GM21576 (cell line): ENCODE results near the gene MCIDAS.

ENCODE experiments used
- ATAC-seq: cut with Tn5 transposase; IDR thresholded peaks from one replicate; pipeline ENCODE4 v1.9.1; 2021; ENCODE audit warnings: mild to moderate bottlenecking, moderate library complexity; ENCODE audit not compliant: unreplicated experiment

Gene MCIDAS

GRCh38 chr5:55222985-55223811 lies 3.9 kb downstream of the MCIDAS start:
- no peak for ATAC-seq

- ATAC-seq: no peak
Measured at GRCh38 chr5:55222092-55222984, 4.8 kb downstream of the MCIDAS start.

- no peak for ATAC-seq
Measured at GRCh38 chr5:55220433-55221185, 6.5 kb downstream of the MCIDAS start.

- ATAC-seq: no peak
Measured at GRCh38 chr5:55219770-55220169, 7.3 kb downstream of the MCIDAS start.

- ATAC-seq: no peak
Measured at GRCh38 chr5:55218967-55219366, 8.1 kb downstream of the MCIDAS start.

- no peak for ATAC-seq
Measured at GRCh38 chr5:55211184-55211874, 15.8 kb downstream of the MCIDAS start.

GRCh38 chr5:55205001-55205400 lies 22.1 kb downstream of the MCIDAS start:
- no peak for ATAC-seq

GRCh38 chr5:55191165-55191564 lies 36.0 kb downstream of the MCIDAS start:
- no peak for ATAC-seq

GRCh38 chr5:55188656-55189540 lies 38.2 kb downstream of the MCIDAS start:
- ATAC-seq: no peak

GRCh38 chr5:55187370-55187769 lies 39.7 kb downstream of the MCIDAS start:
- no peak for ATAC-seq

- ATAC-seq: no peak
Measured at GRCh38 chr5:55180016-55180415, 47.1 kb downstream of the MCIDAS start.

- ATAC-seq: no peak
Measured at GRCh38 chr5:55177078-55177477, 50.0 kb downstream of the MCIDAS start.

- no peak for ATAC-seq
Measured at GRCh38 chr5:55176176-55176818, 50.8 kb downstream of the MCIDAS start.

- no peak for ATAC-seq
Measured at GRCh38 chr5:55175781-55176175, 51.3 kb downstream of the MCIDAS start.

GRCh38 chr5:55173687-55174230 lies 53.4 kb downstream of the MCIDAS start:
- ATAC-seq: peak; percentile 11

GRCh38 chr5:55172937-55173686 lies 54.0 kb downstream of the MCIDAS start, which contains the start of gene CDC20B:
TSS of gene CDC20B (minus strand) at chr5:55173177. CDS start at chr5:55173000, 177 bp downstream.
- ATAC-seq: peak; percentile 69

GRCh38 chr5:55172051-55172899 lies 54.8 kb downstream of the MCIDAS start:
- peak; percentile 64 for ATAC-seq
